Upper lobe of right lung (tissue), 1 donor: ENCODE results near the gene NT5C. TPM values are rescaled to one million over a fixed set of nuclear protein-coding genes. Genes with fewer than 3 reads are reported as not detected.
"Not testable (repeated sequence)": the region's sequence is repeated elsewhere in the genome, so short reads cannot be mapped to it uniquely, and the experiment has no call there.

ENCODE experiments used
- ATAC-seq: fragments of 200-7000 bp; cut with Tn5 transposase; one replicate; pipeline ENCODE4 v1.9.1; 2020; ENCODE audit warnings: mild to moderate bottlenecking, moderate library complexity
- DNase-seq: peaks from one replicate; pipeline ENCODE4 v3.0.0-alpha.2; 2020
- H3K27ac ChIP-seq: fragments of 200-600 bp; one replicate; pipeline ENCODE4 v1.8.0; 2022
- H3K27me3 ChIP-seq: fragments of 200-600 bp; one replicate; pipeline ENCODE4 v1.8.0; 2022; ENCODE audit warnings: mild to moderate bottlenecking
- H3K36me3 ChIP-seq: fragments of 200-600 bp; one replicate; pipeline ENCODE4 v1.8.0; 2022
- H3K4me1 ChIP-seq: fragments of 200-600 bp; one replicate; pipeline ENCODE4 v1.8.0; 2022
- H3K4me3 ChIP-seq: fragments of 200-600 bp; one replicate; pipeline ENCODE4 v1.8.0; 2022; ENCODE audit warnings: mild to moderate bottlenecking
- H3K9me3 ChIP-seq: fragments of 200-600 bp; one replicate; pipeline ENCODE4 v1.8.0; 2022
- CTCF ChIP-seq: fragments of 200-600 bp; IDR thresholded peaks from one replicate; pipeline ENCODE4 v1.8.0; 2022; ENCODE audit warnings: antibody characterized with exemption
- intact Hi-C: fragments of 100-400 bp; cut with DNase I; formaldehyde crosslinking; loops from one replicate; pipeline ENCODE4 v1.11.0; 2022
- total RNA-seq: library from RNA; stranded (reverse); fragmentation: NEBNext Ultra II Directional; extraction: Animal tissue kit (Norgen Biotek cat#: 25700); gene quantifications from one replicate; pipeline ENCODE4 v1.2.1, GENCODE V29; 2021
- donor health status: DM: no; HTN: yes; CAD: no; lungs with severe emphysema.

NT5C gene
- total RNA-seq, 1 donor from 2014 or later, result 35.8 TPM

DNA sequence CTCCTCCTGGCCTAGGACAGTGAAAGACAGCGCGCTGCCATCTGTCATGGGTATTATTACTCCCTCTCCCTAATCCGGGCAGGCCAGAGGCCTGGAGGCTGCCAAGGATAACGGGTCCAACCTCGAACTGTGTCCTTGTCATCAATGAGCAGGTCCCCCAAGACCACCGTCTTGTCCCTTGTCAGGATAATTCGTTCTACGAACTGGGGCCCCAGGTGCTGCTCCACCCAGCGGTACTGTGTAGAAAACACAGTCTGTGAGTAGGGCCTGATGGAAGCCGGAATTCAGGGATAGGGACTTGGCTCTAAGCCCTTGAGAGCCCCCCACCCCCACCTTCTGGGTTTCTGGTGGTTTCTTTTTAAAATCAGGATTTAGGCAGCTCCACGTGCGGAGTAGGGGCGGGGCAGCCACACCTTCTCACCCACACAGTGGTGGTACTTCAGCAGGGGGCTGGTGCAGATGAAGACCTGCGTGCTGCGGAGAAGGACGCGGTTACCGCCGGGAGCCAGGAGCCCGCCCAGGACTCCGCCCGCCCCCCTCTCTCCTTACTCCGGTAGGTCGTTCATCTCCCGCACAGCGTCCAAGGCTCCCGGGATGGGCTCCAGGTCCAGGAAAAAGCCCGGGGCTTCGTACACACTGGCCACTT is 787 bp downstream of the NT5C start:
- Histone ChIP-seq H3K4me3 (peak overlapping the region; percentile 90), H3K27ac (peak overlapping the region; percentile 93), H3K9me3 (no peaks in the 10 kb centered on the region), H3K27me3 (no peaks in the 10 kb centered on the region), H3K4me1 (peaks cover 11% of the 10 kb centered on the region), H3K36me3 (peaks cover 19% of the 10 kb centered on the region)
- intact Hi-C loops, result no loop called here
- peak; percentile 52 for TF ChIP-seq CTCF
- ATAC-seq (peak; percentile 62), DNase-seq (peak; percentile 76)

DNA sequence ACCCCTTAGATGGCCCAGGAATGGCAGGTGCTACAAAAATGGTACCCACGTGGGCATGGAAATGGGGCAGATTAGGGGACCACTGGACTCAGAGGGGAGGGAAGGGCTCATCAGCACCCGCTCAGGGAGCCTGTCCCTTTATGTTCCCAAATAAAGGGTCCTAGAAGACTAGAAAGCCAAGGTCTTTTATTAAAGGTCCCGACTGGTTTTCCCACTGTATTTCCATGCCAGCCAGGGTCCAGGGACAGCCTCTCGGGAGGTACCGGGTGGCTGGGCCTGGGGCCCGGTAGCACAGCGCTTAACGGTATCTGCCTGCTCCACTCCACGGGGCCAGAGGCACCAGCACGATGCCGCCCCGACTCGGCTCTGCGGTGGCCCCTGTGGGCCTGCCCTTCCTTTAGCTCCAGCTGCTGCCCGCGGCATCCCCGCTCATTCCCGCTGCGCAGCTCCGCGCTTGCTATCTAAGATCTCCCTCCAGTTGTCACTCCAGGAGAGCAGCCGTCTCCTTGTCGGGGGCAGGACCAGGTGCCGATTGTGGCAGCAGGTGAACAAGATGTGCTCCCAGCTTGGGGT is 1.4 kb downstream of the NT5C start:
- peak overlapping the region; percentile 93 for H3K27ac ChIP-seq
- no peak for TF ChIP-seq CTCF
- ATAC-seq (no peak), DNase-seq (no peak)
- no peaks in the 10 kb centered on the region for H3K27me3 ChIP-seq
- H3K4me3 ChIP-seq, result peak overlapping the region; percentile 90
- H3K36me3 ChIP-seq, result peaks cover 19% of the 10 kb centered on the region
- intact Hi-C loops, result no loop called here
- no peaks in the 10 kb centered on the region for H3K9me3 ChIP-seq
- H3K4me1 ChIP-seq, result peaks cover 14% of the 10 kb centered on the region

DNA sequence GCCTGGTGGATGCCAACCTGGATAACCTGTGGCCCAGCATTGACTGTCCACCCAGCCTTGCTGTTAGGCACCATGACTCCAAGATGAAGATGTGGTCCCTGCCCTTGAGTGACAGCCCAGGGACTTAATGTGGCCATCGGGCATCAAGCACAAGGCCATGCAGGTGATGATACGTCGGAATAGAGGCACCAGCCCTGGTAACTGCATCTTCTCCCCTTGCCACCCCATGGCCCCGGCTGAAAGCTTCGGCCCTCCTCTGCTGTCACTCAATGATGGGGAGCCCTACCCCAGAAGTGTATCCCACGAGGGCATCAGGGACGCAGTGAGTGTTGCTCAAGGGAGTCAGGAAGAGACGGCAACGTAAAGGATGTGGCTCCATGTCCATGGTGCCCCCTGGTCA is 2.0 kb downstream of the NT5C start:
- DNase-seq (no peak), ATAC-seq (no peak)
- TF ChIP-seq CTCF, result no peak
- Histone ChIP-seq H3K4me3 (no peak overlapping the region), H3K27me3 (no peaks in the 10 kb centered on the region), H3K4me1 (peaks cover 20% of the 10 kb centered on the region), H3K36me3 (peaks cover 19% of the 10 kb centered on the region), H3K9me3 (no peaks in the 10 kb centered on the region), H3K27ac (no peak overlapping the region)
- intact Hi-C loops, result no loop called here

GRCh38 chr17:75128694-75129505 is 2.6 kb downstream of the NT5C start:
- TF ChIP-seq CTCF, result no peak
- Histone ChIP-seq H3K9me3 (no peaks in the 10 kb centered on the region), H3K4me3 (no peak overlapping the region), H3K4me1 (peaks cover 25% of the 10 kb centered on the region), H3K36me3 (peaks cover 19% of the 10 kb centered on the region), H3K27ac (no peak overlapping the region), H3K27me3 (no peaks in the 10 kb centered on the region)
- DNase-seq (no peak), ATAC-seq (no peak)
- intact Hi-C loops, result no loop called here

DNA sequence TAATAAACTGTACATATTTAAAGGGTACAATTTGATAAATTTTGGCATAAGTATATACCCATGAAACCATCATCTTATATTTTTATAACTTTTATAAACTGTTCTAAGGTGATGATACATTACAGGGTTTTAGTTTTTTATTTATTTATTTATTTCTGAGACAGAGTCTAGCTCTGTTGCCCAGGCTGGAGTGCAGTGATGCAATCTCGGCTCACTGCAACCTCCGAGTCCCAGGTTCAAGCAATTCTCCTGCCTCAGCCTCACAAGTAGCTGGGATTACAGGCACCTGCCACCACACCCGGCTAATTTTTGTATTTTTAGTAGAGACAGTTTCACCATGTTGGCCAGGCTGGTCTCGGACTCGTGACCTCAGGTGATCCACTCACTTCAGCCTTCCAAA is 3.6 kb downstream of the NT5C start:
- Histone ChIP-seq H3K36me3 (peaks cover 19% of the 10 kb centered on the region), H3K4me1 (peaks cover 25% of the 10 kb centered on the region)
- H3K4me3 ChIP-seq, intact Hi-C loops, H3K9me3 ChIP-seq, H3K27ac ChIP-seq, DNase-seq, ATAC-seq, H3K27me3 ChIP-seq: not testable (repeated sequence)

DNA sequence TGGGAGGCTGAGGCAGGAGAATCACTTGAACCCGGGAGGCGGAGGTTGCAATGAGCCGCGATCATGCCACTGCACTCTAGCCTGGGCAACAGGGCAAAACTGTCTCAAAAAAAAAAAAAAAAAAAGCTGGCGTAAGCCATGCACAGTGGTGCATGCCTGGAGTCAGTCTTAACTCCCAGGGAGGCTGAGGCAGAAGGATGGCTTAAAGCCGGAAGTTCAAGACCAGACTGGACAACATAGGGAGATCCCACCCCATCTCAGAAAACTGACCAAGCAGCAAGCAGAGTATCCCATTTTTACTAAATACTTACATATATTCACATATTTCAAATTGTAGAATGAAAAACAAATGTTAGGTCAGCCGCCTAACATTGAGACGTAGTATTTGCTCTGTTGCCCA is 4.6 kb downstream of the NT5C start:
- peaks cover 19% of the 10 kb centered on the region for H3K36me3 ChIP-seq
- intact Hi-C loops, result no loop called here
- ATAC-seq, result no peak

More for the DNA sequence above, 4.6 kb downstream of the NT5C start:
- Histone ChIP-seq H3K4me1 (peaks cover 21% of the 10 kb centered on the region), H3K4me3 (no peak overlapping the region), H3K27me3 (no peaks in the 10 kb centered on the region), H3K9me3 (no peaks in the 10 kb centered on the region), H3K27ac (no peak overlapping the region)
- TF ChIP-seq CTCF, result no peak
- DNase-seq, result no peak
